GM18909 (cell line): ENCODE results near the gene IGF1R.

Source experiments
- ATAC-seq: cut with Tn5 transposase; IDR thresholded peaks from one replicate; pipeline ENCODE4 v1.9.1; 2021; ENCODE audit warnings: mild to moderate bottlenecking; ENCODE audit not compliant: unreplicated experiment, poor library complexity

The IGF1R gene

GRCh38 chr15:98787194-98787593, 138.9 kb downstream of the IGF1R start:
- no peak for ATAC-seq

- ATAC-seq = no peak
These were observed 139.8 kb downstream of the IGF1R start for GRCh38 chr15:98787936-98788757.

GRCh38 chr15:98789020-98789419, 140.7 kb downstream of the IGF1R start:
- ATAC-seq = no peak

GRCh38 chr15:98790270-98790669, 141.9 kb downstream of the IGF1R start:
- no peak for ATAC-seq

- ATAC-seq = no peak
These were observed 142.8 kb downstream of the IGF1R start for GRCh38 chr15:98791046-98791701.

GRCh38 chr15:98792117-98792516, 143.8 kb downstream of the IGF1R start:
- ATAC-seq = no peak

- no peak for ATAC-seq
These were observed 145.9 kb downstream of the IGF1R start for GRCh38 chr15:98794211-98794610.

GRCh38 chr15:98794748-98795147, 146.4 kb downstream of the IGF1R start:
- ATAC-seq = no peak

GRCh38 chr15:98795980-98796379, 147.6 kb downstream of the IGF1R start:
- ATAC-seq = no peak

GRCh38 chr15:98796685-98797357, 148.5 kb downstream of the IGF1R start:
- ATAC-seq = no peak

GRCh38 chr15:98798375-98798893, 150.1 kb downstream of the IGF1R start:
- no peak for ATAC-seq

- ATAC-seq = no peak
These were observed 151.4 kb downstream of the IGF1R start for GRCh38 chr15:98799461-98800390.

GRCh38 chr15:98800437-98801233, 152.3 kb downstream of the IGF1R start:
- ATAC-seq = no peak

- ATAC-seq = no peak
These were observed 152.9 kb downstream of the IGF1R start for GRCh38 chr15:98801234-98801561.

GRCh38 chr15:98802187-98802586, 153.8 kb downstream of the IGF1R start:
- ATAC-seq = no peak

GRCh38 chr15:98803228-98804056, 155.1 kb downstream of the IGF1R start:
- no peak for ATAC-seq

- ATAC-seq = no peak
These were observed 155.7 kb downstream of the IGF1R start for GRCh38 chr15:98804057-98804380.

GRCh38 chr15:98805434-98806274, 157.3 kb downstream of the IGF1R start:
- no peak for ATAC-seq
